ENCODE measurements around the gene RAP1A.

DNA sequence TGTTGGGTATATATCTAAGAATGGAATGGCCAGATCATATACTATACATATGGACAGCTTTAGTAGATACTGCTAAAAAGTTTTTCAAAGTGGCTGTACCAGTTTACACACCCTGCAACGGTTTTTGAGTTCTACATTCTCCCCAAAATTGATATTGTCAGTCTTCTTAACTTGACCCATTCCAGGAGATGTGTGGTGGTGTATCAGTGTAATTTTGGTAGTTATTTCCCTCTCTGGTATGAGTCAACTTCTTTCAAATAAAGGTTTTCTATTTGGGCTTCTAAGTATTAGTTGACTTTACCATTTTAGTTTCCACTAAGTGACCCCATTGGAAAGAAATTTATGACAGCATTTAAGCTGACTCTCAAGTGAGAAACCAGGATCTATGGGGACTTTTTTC lies 90.4 kb downstream of the RAP1A start:
- TF ChIP-seq, protein P1, sequence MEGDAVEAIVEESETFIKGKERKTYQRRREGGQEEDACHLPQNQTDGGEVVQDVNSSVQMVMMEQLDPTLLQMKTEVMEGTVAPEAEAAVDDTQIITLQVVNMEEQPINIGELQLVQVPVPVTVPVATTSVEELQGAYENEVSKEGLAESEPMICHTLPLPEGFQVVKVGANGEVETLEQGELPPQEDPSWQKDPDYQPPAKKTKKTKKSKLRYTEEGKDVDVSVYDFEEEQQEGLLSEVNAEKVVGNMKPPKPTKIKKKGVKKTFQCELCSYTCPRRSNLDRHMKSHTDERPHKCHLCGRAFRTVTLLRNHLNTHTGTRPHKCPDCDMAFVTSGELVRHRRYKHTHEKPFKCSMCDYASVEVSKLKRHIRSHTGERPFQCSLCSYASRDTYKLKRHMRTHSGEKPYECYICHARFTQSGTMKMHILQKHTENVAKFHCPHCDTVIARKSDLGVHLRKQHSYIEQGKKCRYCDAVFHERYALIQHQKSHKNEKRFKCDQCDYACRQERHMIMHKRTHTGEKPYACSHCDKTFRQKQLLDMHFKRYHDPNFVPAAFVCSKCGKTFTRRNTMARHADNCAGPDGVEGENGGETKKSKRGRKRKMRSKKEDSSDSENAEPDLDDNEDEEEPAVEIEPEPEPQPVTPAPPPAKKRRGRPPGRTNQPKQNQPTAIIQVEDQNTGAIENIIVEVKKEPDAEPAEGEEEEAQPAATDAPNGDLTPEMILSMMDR (IDR thresholded peaks at IDR 0.05 in 4 of 5, conservative IDR thresholded peaks at IDR 0.05 in 1 of 5): no peak
- no peak for TF ChIP-seq POLR2A (IDR thresholded peaks at IDR 0.05)

All from gastrocnemius medialis (tissue), 4 donors.